BLaER1 treated with 17β-estradiol and CSF1 and Interleukin-3, amounts not matched to agents 10 nM and 100 nM (cell line): Measurements from ENCODE around the gene CDH20.

Source experiments
- H3K27ac ChIP-seq, 11 experiments: shearing (Covaris generic); formaldehyde crosslinking; 2 replicates each; pipeline ENCODE4 v1.8.1; 2022
- H3K27me3 ChIP-seq, 11 experiments: shearing (Covaris generic); formaldehyde crosslinking; 2 replicates each; pipeline ENCODE4 v1.8.1; 2022
- H3K36me3 ChIP-seq, 11 experiments: shearing (Covaris generic); formaldehyde crosslinking; 2 replicates each; pipeline ENCODE4 v1.8.1; 2022
- H3K4me1 ChIP-seq, 10 experiments: shearing (Covaris generic); formaldehyde crosslinking; 2 replicates each; pipeline ENCODE4 v1.8.1; 2022
- H3K4me2 ChIP-seq, 11 experiments: shearing (Covaris generic); formaldehyde crosslinking; 2 replicates each; pipeline ENCODE4 v1.8.1; 2022
- H3K4me3 ChIP-seq, 10 experiments: shearing (Covaris generic); formaldehyde crosslinking; 2 replicates each; pipeline ENCODE4 v1.8.1; 2022
- H3K9ac ChIP-seq, 11 experiments: shearing (Covaris generic); formaldehyde crosslinking; 2 replicates each; pipeline ENCODE4 v1.8.1; 2022
- H3K9me3 ChIP-seq, 11 experiments: shearing (Covaris generic); formaldehyde crosslinking; replicated peaks in 1 of 11; 2 replicates each; pipeline ENCODE4 v1.8.1; 2022
- H4K20me1 ChIP-seq, 11 experiments: shearing (Covaris generic); formaldehyde crosslinking; 2 replicates each; pipeline ENCODE4 v1.8.1; 2022
- Cebpa-rat ChIP-seq, 11 experiments: shearing (Covaris generic); IDR thresholded peaks; 2 replicates each; pipeline ENCODE4 v1.8.1; 2022

The CDH20 gene

GRCh38 chr18:61474918-61475317, 141.7 kb downstream of the CDH20 start:
- Histone ChIP-seq H3K4me2 (no peak overlapping the region), H3K4me1 (no peaks in the 10 kb centered on the region), H3K9me3 (no peaks in the 10 kb centered on the region), H4K20me1 (no peaks in the 10 kb centered on the region), H3K27me3 (no peaks in the 10 kb centered on the region), H3K36me3 (no peaks in the 10 kb centered on the region), H3K9ac (no peak overlapping the region), H3K4me3 (no peak overlapping the region), H3K27ac (no peak overlapping the region)
- TF ChIP-seq Cebpa-rat (IDR thresholded peaks at IDR 0.05): no peak

DNA sequence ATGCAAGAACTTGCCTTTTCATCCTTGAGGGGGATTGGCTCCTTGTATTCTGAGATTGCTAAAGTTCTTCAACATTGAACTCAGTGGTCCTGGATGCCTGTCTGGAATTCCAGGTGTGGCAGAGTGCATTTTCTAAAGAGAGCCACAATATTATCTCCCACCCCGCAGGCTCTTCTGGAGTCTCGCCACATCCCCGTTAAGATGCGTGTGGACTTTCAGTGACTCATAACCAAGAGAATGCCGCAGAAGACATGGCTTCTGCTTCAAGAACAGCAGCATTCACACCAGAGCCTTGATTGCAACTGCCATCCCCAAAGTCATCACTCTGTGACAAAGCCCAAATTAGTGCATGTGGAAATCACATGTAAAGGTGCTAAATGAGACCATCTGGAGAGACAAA, 142.7 kb downstream of the CDH20 start:
- Histone ChIP-seq H3K4me3 (no peak overlapping the region), H3K36me3 (no peaks in the 10 kb centered on the region), H4K20me1 (no peaks in the 10 kb centered on the region), H3K4me1 (no peaks in the 10 kb centered on the region), H3K9ac (no peak overlapping the region), H3K4me2 (no peak overlapping the region), H3K27me3 (no peaks in the 10 kb centered on the region), H3K27ac (no peak overlapping the region), H3K9me3 (no peaks in the 10 kb centered on the region)
- TF ChIP-seq Cebpa-rat (IDR thresholded peaks at IDR 0.05): no peak

DNA sequence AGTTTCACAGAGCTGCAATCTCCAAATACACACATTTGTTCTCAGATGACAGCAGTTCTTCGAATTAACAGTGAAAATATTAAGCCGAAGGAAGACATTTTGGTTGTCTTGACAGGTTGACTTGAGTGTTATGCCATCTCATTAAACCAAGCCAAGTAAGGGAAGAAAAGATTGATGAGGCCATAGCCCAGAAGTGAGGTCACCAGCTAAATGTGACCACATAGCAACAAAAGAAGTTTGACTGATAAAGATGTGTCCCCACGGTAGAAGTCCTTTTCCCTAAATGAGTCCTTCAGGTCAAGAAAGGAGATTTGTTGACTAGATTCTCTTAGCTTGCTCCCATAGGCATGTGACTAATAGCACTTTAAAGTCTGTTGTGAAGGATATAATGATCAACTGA, 156.1 kb downstream of the CDH20 start:
- H3K27me3 ChIP-seq: no peaks in the 10 kb centered on the region
- no peak overlapping the region for H3K4me2 ChIP-seq
- no peaks in the 10 kb centered on the region for H3K4me1 ChIP-seq
- no peak for TF ChIP-seq Cebpa-rat (IDR thresholded peaks at IDR 0.05)
- H3K4me3 ChIP-seq: no peak overlapping the region
- no peaks in the 10 kb centered on the region for H4K20me1 ChIP-seq
- no peak overlapping the region for H3K27ac ChIP-seq
- no peaks in the 10 kb centered on the region for H3K36me3 ChIP-seq
- no peaks in the 10 kb centered on the region for H3K9me3 ChIP-seq
- H3K9ac ChIP-seq: no peak overlapping the region

- peaks cover 0 to under 1% (median 0%) of the 10 kb centered on the region in 10 experiments; a peak in 3 of 20 replicates for H3K4me1 ChIP-seq
- H3K9ac ChIP-seq: no peak overlapping the region
- H3K4me2 ChIP-seq: no peak overlapping the region
- H3K27ac ChIP-seq: no peak overlapping the region
- no peaks in the 10 kb centered on the region; a peak in 1 of 22 replicates for H4K20me1 ChIP-seq
- no peaks in the 10 kb centered on the region for H3K9me3 ChIP-seq
- no peak overlapping the region for H3K4me3 ChIP-seq
- no peaks in the 10 kb centered on the region for H3K36me3 ChIP-seq
- no peak for TF ChIP-seq Cebpa-rat (IDR thresholded peaks at IDR 0.05)
- no peaks in the 10 kb centered on the region for H3K27me3 ChIP-seq
Observed at GRCh38 chr18:61496374-61496773, 163.1 kb downstream of the CDH20 start.

GRCh38 chr18:61497422-61497821, 164.2 kb downstream of the CDH20 start:
- no peaks in the 10 kb centered on the region for H3K27me3 ChIP-seq
- TF ChIP-seq Cebpa-rat (IDR thresholded peaks at IDR 0.05): no peak
- H3K9ac ChIP-seq: no peak overlapping the region
- no peak overlapping the region for H3K4me3 ChIP-seq
- no peak overlapping the region for H3K4me2 ChIP-seq
- no peaks in the 10 kb centered on the region; a peak in 1 of 22 replicates for H4K20me1 ChIP-seq
- no peaks in the 10 kb centered on the region for H3K36me3 ChIP-seq
- peaks cover 0 to 11% (median 7%) of the 10 kb centered on the region in 10 experiments; a peak in 8 of 20 replicates for H3K4me1 ChIP-seq
- no peak overlapping the region for H3K27ac ChIP-seq
- no peaks in the 10 kb centered on the region for H3K9me3 ChIP-seq

GRCh38 chr18:61502472-61502871, 169.2 kb downstream of the CDH20 start:
- no peak for TF ChIP-seq Cebpa-rat (IDR thresholded peaks at IDR 0.05)
- Histone ChIP-seq H4K20me1 (no peaks in the 10 kb centered on the region), H3K27me3 (no peaks in the 10 kb centered on the region), H3K4me2 (peak overlapping the region in 2 of 11 experiments; percentile 29 to 46; a peak in 2 of 22 replicates), H3K36me3 (no peaks in the 10 kb centered on the region), H3K9ac (no peak overlapping the region), H3K9me3 (no peaks in the 10 kb centered on the region), H3K4me1 (peaks cover 0 to 12% (median 7%) of the 10 kb centered on the region in 10 experiments; a peak in 8 of 20 replicates), H3K27ac (no peak overlapping the region), H3K4me3 (no peak overlapping the region)

DNA sequence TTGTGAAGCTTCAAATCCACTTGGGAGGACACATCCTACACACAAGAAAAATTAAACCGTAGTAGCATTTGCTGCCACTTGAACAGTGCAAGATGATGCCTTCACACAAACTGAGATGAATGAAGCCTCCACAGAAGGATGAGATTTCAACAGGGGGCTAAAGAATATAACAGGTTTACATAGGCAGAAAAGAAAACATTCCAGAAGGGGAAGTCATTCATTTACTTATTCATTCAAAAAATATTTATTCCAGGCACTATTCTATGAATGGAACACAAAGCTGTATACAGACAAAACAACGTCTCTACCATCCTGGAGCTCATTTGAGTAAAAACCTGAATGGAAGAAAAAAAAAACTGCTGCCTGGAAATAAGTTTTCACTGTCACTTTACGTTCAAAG, 170.5 kb downstream of the CDH20 start:
- H3K4me3 ChIP-seq: no peak overlapping the region
- no peak overlapping the region for H3K9ac ChIP-seq
- H3K36me3 ChIP-seq: no peaks in the 10 kb centered on the region
- H3K4me1 ChIP-seq: peaks cover 0 to 12% (median 7%) of the 10 kb centered on the region in 10 experiments; a peak in 8 of 20 replicates
- no peak overlapping the region for H3K27ac ChIP-seq
- no peak overlapping the region for H3K4me2 ChIP-seq
- no peaks in the 10 kb centered on the region for H3K9me3 ChIP-seq
- TF ChIP-seq Cebpa-rat (IDR thresholded peaks at IDR 0.05): no peak
- H3K27me3 ChIP-seq: no peaks in the 10 kb centered on the region
- H4K20me1 ChIP-seq: no peaks in the 10 kb centered on the region

- no peak overlapping the region for H3K4me2 ChIP-seq
- H3K27ac ChIP-seq: no peak overlapping the region
- H3K9me3 ChIP-seq: no peaks in the 10 kb centered on the region; a peak in 1 of 22 replicates
- no peaks in the 10 kb centered on the region for H4K20me1 ChIP-seq
- H3K4me3 ChIP-seq: no peak overlapping the region
- no peaks in the 10 kb centered on the region for H3K4me1 ChIP-seq
- H3K36me3 ChIP-seq: no peaks in the 10 kb centered on the region
- H3K27me3 ChIP-seq: no peaks in the 10 kb centered on the region
- H3K9ac ChIP-seq: no peak overlapping the region
- no peak for TF ChIP-seq Cebpa-rat (IDR thresholded peaks at IDR 0.05)
Observed at GRCh38 chr18:61528961-61529360, 195.7 kb downstream of the CDH20 start.

- H3K4me1 ChIP-seq: no peaks in the 10 kb centered on the region
Observed at GRCh38 chr18:61530681-61531080, 197.5 kb downstream of the CDH20 start.

DNA sequence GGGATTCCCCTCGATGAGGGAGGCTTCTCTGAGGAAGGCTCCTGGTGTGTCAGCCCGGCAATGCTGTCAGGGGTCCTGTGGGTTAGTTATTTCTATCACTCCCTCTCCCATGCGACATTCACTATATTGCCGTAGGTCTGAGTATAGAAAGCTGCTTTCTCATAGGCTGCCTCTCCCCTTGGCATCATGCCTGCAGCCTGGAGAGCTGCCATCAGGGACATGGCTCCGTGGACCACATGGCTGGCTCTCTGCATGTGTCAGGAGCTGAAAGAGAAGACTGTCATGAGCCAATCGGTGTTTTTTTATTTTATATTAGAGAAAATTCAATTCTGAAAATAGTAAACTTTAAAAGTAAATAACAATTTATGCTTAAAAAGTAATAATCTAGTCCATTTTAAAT, 198.0 kb downstream of the CDH20 start:
- Histone ChIP-seq H3K9ac (no peak overlapping the region), H3K36me3 (no peaks in the 10 kb centered on the region), H3K4me2 (no peak overlapping the region), H3K4me3 (no peak overlapping the region), H3K27ac (no peak overlapping the region), H3K4me1 (no peaks in the 10 kb centered on the region), H3K27me3 (no peaks in the 10 kb centered on the region), H3K9me3 (no peaks in the 10 kb centered on the region; a peak in 1 of 22 replicates), H4K20me1 (no peaks in the 10 kb centered on the region)
- no peak for TF ChIP-seq Cebpa-rat (IDR thresholded peaks at IDR 0.05)

More at GRCh38 chr18:61530681-61531080, 197.5 kb downstream of the CDH20 start:
- no peaks in the 10 kb centered on the region for H3K27me3 ChIP-seq
- no peak overlapping the region for H3K27ac ChIP-seq
- H3K4me2 ChIP-seq: no peak overlapping the region
- no peak overlapping the region for H3K4me3 ChIP-seq
- no peaks in the 10 kb centered on the region for H3K36me3 ChIP-seq
- no peaks in the 10 kb centered on the region; a peak in 1 of 22 replicates for H3K9me3 ChIP-seq
- H3K9ac ChIP-seq: no peak overlapping the region
- no peaks in the 10 kb centered on the region for H4K20me1 ChIP-seq
- no peak for TF ChIP-seq Cebpa-rat (IDR thresholded peaks at IDR 0.05)
